ENCODE results near the gene MRPL23.
"Not testable (repeated sequence)": the region's sequence is repeated elsewhere in the genome, so short reads cannot be mapped to it uniquely, and the experiment has no call there.

MRPL23 gene

DNA sequence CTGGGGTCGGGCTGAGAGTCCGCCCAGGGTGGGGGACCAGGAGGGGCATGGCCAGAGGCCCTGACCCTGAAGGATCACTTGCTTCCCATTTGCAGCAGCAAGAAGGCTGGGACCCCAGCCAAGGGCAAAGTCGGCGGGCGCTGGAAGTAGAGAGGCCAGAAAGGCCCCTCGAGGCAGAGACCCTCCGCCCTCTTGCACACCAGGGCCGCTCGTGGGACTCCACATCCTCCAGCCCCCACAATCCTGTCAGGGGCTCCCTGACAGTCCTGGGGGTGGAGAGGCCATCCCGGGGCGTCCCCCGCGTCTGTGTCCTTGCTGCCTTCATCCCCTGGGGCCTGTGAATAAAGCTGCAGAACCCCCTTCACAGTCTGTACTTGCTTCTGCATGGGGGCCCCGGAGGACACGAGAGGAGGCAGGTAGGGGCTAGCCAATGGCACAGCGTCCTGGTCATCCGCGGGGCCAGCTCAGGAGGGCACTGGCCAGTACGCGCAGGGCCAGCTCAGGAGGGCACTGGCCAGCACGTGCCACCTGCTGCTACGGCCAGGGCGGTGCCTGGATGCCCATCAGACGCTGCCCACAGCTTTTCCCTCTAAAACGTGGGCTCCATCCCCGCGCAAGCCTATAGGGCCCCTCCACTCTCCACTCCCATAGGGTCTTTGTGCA, 8.7 kb upstream of the MRPL23 start:
- Histone ChIP-seq H3K4me3 (ENCODE audit: low read length) (no peak overlapping the region), H3K4me1 (ENCODE audit: control insufficient read depth, insufficient read depth, low read length) (no peaks in the 10 kb centered on the region), H3K27me3 (ENCODE audit: control insufficient read depth, insufficient read depth, low read length) (no peaks in the 10 kb centered on the region), H3K36me3 (ENCODE audit: control insufficient read depth, insufficient read depth, low read length) (no peaks in the 10 kb centered on the region), H3K9me3 (ENCODE audit: control insufficient read depth, low read length) (no peaks in the 10 kb centered on the region), H3K9ac (ENCODE audit: low read length) (no peak overlapping the region)

DNA sequence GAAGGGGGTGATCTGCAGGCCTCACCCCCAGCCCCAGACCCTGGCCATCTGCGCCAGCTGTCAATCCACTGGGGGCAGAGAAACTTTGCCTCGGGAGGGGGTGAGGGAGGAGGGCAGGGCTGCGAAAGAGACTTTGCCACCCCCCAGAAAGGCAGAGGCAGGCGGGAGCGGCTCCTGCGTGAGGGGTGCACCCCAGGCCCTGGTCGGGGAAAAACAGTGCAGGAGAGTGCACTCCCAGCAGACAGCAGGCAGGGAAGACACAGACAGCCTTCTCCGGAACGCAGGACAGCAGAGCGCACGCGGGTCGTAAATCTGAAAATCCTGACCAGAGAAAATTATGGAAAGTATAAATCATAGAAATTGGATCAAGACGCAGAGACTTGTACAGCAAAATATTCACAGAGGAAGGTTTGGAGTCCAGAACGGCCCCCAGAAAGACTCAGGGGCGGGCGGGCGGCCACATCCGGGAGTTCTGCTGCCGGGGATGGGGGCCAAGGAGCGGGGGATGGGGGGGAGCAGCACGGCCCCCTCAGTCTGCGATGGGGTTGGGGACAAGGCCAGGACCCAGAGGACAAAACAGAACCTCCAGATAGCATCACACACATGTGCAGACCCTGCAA, 8.0 kb upstream of the MRPL23 start:
- Histone ChIP-seq H3K9me3 (ENCODE audit: control insufficient read depth, low read length) (no peaks in the 10 kb centered on the region), H3K4me3 (ENCODE audit: low read length) (no peak overlapping the region), H3K4me1 (ENCODE audit: control insufficient read depth, insufficient read depth, low read length) (no peaks in the 10 kb centered on the region)

DNA sequence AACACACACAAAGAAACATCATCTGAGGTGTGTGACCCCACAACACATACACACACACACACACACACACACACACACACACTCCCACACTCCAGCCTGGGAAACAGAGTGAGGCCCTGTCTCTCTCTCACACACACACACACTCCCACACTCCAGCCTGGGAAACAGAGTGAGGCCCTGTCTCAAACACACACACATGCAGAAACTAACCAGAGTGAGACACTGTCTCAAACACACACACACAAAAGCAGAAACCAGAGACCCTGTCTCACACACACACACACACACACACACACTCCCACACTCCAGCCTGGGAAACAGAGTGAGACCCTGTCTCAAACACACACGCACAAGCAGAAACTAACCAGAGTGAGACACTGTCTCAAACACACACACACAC, 7.3 kb upstream of the MRPL23 start:
- not testable (repeated sequence) for H3K4me1 ChIP-seq (ENCODE audit: control insufficient read depth, insufficient read depth, low read length); H3K9me3 ChIP-seq (ENCODE audit: control insufficient read depth, low read length); H3K27me3 ChIP-seq (ENCODE audit: control insufficient read depth, insufficient read depth, low read length); H3K36me3 ChIP-seq (ENCODE audit: control insufficient read depth, insufficient read depth, low read length); H3K9ac ChIP-seq (ENCODE audit: low read length); H3K4me3 ChIP-seq (ENCODE audit: low read length)

More for the DNA sequence above, 8.0 kb upstream of the MRPL23 start:
- Histone ChIP-seq H3K27me3 (ENCODE audit: control insufficient read depth, insufficient read depth, low read length) (no peaks in the 10 kb centered on the region), H3K36me3 (ENCODE audit: control insufficient read depth, insufficient read depth, low read length) (no peaks in the 10 kb centered on the region), H3K9ac (ENCODE audit: low read length) (no peak overlapping the region)

DNA sequence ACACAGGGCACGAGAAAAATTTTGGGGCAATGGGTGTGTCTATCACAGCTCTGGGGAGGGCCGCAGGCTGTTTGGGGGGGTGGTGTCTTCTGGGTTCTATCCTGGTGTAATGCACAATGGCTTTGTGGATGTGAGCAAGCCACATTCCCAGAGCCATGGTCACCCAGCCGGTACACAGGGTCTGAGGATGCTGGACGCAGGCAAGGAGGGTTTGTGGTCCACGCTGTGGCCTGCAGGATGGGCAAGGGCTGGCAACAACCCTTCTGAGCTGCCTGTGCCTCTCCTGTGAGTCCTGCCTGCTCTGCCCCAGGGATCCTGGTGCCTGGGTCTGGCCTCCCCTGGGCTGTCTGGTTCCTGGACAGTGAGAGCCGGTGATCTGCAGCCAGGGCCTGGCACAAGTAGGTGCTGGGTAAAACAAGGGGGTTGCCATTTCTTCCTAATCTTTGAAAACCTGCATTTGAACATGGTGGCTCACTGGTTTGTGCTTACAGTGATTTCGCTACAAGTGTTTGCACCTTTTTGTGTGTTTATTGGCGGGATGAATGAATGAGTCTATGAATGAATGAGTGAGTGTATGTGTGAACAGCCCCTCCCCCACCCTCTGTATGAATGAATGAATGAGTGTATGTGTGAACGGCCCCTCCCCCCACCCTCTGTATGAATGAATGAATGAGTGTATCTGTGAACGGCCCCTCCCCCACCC, 4.4 kb upstream of the MRPL23 start:
- H3K4me3 ChIP-seq (ENCODE audit: low read length) = no peak overlapping the region
- no peaks in the 10 kb centered on the region for H3K9me3 ChIP-seq (ENCODE audit: control insufficient read depth, low read length)
- no peaks in the 10 kb centered on the region for H3K36me3 ChIP-seq (ENCODE audit: control insufficient read depth, insufficient read depth, low read length)
- no peaks in the 10 kb centered on the region for H3K4me1 ChIP-seq (ENCODE audit: control insufficient read depth, insufficient read depth, low read length)
- no peak overlapping the region for H3K9ac ChIP-seq (ENCODE audit: low read length)
- H3K27me3 ChIP-seq (ENCODE audit: control insufficient read depth, insufficient read depth, low read length) = no peaks in the 10 kb centered on the region

DNA sequence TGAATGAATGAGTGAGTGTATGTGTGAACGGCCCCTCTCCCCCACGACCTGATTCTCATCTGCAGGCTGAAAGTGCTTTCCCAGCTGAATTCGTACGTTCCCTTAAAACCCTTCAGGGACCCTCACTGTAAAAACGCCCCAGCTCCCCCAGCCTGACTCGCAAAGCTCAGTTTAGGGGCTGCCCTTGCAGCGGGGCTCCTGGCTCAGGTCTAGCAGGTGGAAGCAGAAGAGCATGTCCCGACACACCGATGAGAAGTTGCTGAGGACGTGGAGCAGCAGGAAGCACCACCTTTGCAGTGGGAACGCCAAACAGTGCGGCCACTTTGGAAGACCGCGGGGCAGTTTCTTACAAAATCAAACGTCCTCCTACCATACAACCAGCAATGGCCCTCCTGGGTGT, 3.6 kb upstream of the MRPL23 start:
- no peaks in the 10 kb centered on the region for H3K36me3 ChIP-seq (ENCODE audit: control insufficient read depth, insufficient read depth, low read length)
- H3K4me1 ChIP-seq (ENCODE audit: control insufficient read depth, insufficient read depth, low read length) = no peaks in the 10 kb centered on the region
- H3K27me3 ChIP-seq (ENCODE audit: control insufficient read depth, insufficient read depth, low read length) = no peaks in the 10 kb centered on the region
- no peak overlapping the region for H3K9ac ChIP-seq (ENCODE audit: low read length)
- no peaks in the 10 kb centered on the region for H3K9me3 ChIP-seq (ENCODE audit: control insufficient read depth, low read length)
- no peak overlapping the region for H3K4me3 ChIP-seq (ENCODE audit: low read length)

DNA sequence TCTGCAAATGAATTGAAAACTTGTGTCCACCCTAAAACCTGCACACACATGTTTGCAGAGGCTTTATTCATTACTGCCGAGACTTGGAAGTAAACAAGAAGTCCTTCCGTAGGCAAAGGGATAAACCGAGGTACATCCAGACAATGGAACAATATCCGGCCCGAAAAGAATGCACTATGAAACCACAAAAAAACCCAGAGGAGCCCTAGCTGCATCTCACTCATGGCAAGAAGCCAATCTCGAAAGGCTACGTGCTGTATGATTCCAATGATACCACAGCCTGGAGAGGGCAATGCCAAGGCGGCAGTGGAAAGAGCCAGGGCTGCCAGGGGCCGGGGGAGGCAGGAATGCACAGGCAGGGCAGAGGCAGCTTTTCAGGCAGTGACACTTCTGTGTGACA, 3.2 kb upstream of the MRPL23 start:
- Histone ChIP-seq H3K9me3 (ENCODE audit: control insufficient read depth, low read length) (no peaks in the 10 kb centered on the region), H3K4me1 (ENCODE audit: control insufficient read depth, insufficient read depth, low read length) (no peaks in the 10 kb centered on the region), H3K36me3 (ENCODE audit: control insufficient read depth, insufficient read depth, low read length) (no peaks in the 10 kb centered on the region), H3K27me3 (ENCODE audit: control insufficient read depth, insufficient read depth, low read length) (no peaks in the 10 kb centered on the region), H3K4me3 (ENCODE audit: low read length) (no peak overlapping the region), H3K9ac (ENCODE audit: low read length) (no peak overlapping the region)

DNA sequence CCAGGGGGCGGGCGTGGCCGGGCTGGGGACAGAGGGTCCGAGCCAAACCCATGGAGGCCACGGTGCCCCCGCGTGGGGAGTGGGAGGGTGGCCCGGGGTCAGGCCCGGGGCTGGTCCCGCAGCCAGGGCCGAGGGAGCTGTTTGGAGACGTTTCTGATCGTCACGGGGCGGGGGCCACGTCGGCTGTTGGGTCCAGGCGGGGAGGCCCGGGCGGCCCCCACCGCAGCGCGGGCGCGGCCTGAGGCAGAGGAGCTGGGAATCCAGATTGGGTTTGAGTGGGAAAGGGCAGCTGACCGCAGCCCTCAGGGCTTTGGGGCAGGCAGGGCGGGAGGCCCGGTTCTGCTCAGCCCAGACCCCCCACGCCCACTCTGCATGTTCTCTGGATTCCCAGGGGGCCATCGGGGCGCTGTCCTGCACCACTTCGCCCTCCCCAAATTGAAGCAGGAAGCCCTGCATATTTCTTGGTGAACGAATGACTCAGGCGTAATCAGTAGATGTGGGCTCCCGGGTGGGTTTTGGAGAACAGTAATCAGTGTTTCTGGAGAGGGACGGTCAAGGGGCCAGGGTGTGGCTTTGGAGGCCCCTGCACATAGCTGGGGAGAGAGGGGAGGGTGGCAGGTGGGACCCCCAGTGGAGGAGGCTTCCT, 583 bp downstream of the MRPL23 start:
- Histone ChIP-seq H3K9me3 (ENCODE audit: control insufficient read depth, low read length) (no peaks in the 10 kb centered on the region), H3K27me3 (ENCODE audit: control insufficient read depth, insufficient read depth, low read length) (no peaks in the 10 kb centered on the region), H3K4me1 (ENCODE audit: control insufficient read depth, insufficient read depth, low read length) (no peaks in the 10 kb centered on the region), H3K36me3 (ENCODE audit: control insufficient read depth, insufficient read depth, low read length) (no peaks in the 10 kb centered on the region), H3K4me3 (ENCODE audit: low read length) (no peak overlapping the region), H3K9ac (ENCODE audit: low read length) (no peak overlapping the region)

DNA sequence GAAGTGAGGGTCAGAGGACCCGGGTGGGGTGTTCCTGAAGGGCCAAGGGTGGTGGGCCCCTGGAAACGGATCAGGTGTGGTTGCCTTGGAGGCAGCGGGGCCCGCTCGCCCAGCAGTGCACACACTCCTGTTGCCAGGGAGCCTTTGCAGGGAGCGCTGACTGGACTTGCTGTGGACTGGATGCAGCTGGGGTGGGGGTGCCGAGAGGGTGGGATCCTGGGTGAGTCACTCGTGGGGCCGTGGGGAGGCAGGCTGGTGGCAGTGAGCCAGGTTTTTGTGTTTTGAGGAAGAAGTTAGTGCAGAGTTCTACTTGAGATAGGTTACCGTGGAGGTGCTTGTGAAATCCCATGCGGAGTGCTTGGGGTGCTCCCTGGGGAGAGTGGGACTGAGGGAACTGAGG, 1.3 kb downstream of the MRPL23 start:
- H3K9me3 ChIP-seq (ENCODE audit: control insufficient read depth, low read length) = no peaks in the 10 kb centered on the region
- no peaks in the 10 kb centered on the region for H3K36me3 ChIP-seq (ENCODE audit: control insufficient read depth, insufficient read depth, low read length)
- no peaks in the 10 kb centered on the region for H3K27me3 ChIP-seq (ENCODE audit: control insufficient read depth, insufficient read depth, low read length)
- H3K9ac ChIP-seq (ENCODE audit: low read length) = no peak overlapping the region
- no peak overlapping the region for H3K4me3 ChIP-seq (ENCODE audit: low read length)
- H3K4me1 ChIP-seq (ENCODE audit: control insufficient read depth, insufficient read depth, low read length) = no peaks in the 10 kb centered on the region

DNA sequence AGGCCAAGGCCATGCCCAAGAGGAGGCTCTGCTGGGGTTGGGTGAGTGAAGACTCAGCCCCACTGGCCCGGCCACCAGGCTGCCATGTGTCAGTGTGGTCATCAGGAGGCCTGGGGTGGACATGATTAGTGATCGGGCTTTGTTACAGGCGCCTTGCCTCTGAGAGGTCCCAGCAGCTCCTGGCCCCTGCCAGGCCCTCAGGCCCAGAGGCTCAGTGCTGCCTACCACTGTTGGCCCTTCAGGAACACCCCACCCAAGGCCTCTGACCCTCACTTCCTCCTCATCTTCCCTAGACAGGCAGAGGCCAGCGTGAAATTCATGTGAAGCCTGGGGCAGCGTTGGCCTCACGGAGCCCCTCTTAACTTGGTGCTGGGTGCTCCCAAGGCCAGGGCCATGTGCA, 2.2 kb downstream of the MRPL23 start:
- Histone ChIP-seq H3K4me1 (ENCODE audit: control insufficient read depth, insufficient read depth, low read length) (no peaks in the 10 kb centered on the region), H3K4me3 (ENCODE audit: low read length) (no peak overlapping the region), H3K9ac (ENCODE audit: low read length) (no peak overlapping the region), H3K36me3 (ENCODE audit: control insufficient read depth, insufficient read depth, low read length) (no peaks in the 10 kb centered on the region), H3K27me3 (ENCODE audit: control insufficient read depth, insufficient read depth, low read length) (no peaks in the 10 kb centered on the region), H3K9me3 (ENCODE audit: control insufficient read depth, low read length) (no peaks in the 10 kb centered on the region)

DNA sequence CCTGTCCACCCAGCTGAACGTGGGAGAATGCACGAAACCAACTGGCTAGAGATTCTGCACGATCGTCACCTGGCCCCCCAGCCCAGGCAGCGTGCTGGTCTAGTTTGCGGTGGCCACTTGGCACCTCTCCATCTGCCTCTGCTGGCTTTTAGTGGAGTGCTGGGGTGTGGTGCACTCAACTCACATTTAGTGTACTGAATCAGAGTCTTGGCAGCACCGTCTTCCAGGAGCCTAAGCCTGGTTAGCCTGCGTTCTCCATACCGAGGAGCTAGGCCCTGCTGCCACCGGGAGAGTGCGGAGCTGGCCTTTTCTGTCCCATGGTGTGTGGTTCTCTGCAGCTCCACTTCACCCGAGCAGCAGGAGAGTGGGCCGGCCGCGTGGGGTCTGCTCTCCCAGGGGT, 2.8 kb downstream of the MRPL23 start:
- Histone ChIP-seq H3K9ac (ENCODE audit: low read length) (no peak overlapping the region), H3K27me3 (ENCODE audit: control insufficient read depth, insufficient read depth, low read length) (no peaks in the 10 kb centered on the region), H3K9me3 (ENCODE audit: control insufficient read depth, low read length) (no peaks in the 10 kb centered on the region), H3K36me3 (ENCODE audit: control insufficient read depth, insufficient read depth, low read length) (no peaks in the 10 kb centered on the region), H3K4me3 (ENCODE audit: low read length) (no peak overlapping the region), H3K4me1 (ENCODE audit: control insufficient read depth, insufficient read depth, low read length) (no peaks in the 10 kb centered on the region)

DNA sequence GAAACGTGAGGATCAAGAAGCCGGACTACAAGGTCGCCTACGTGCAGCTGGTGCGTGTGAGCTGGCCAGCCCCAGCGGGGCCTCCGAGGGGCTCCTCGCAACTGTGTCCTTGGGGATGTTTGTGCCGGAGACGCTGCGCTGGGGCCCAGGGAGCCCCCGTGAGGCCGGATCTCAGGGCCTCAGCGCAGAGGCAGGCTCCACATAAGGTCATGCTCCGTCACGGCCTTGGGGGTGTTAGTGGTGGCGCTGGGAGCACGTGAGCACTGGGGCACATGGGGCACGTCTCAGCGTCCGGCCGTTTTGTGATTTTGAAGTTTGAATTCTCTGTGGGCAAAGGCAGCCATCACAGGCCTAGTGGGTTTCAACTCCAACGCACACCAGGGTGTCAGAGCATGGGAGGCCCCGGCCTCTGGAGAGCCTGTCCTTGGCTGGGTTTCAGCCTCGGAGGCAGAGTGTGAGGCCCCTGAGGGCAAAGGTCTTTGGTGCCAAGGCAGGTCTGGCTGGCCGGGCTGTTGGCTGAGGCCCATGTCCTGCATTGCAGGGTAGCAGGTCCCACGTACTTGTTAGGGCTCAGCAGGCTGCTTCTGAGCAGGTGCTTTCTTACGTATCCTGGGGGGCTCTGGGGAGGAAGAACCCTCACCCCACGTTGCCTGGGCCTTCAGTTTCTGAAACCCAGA, 5.8 kb downstream of the MRPL23 start:
- Histone ChIP-seq H3K4me1 (ENCODE audit: control insufficient read depth, insufficient read depth, low read length) (no peaks in the 10 kb centered on the region), H3K9ac (ENCODE audit: low read length) (no peak overlapping the region), H3K27me3 (ENCODE audit: control insufficient read depth, insufficient read depth, low read length) (no peaks in the 10 kb centered on the region), H3K9me3 (ENCODE audit: control insufficient read depth, low read length) (no peaks in the 10 kb centered on the region), H3K4me3 (ENCODE audit: low read length) (no peak overlapping the region), H3K36me3 (ENCODE audit: control insufficient read depth, insufficient read depth, low read length) (no peaks in the 10 kb centered on the region)

All from mucosa of stomach (tissue), 1 donor.